Activated naive CD8-positive, alpha-beta T cell treated with anti-CD3 and anti-CD28 coated beads, Interleukin-2, amount 10 ng/mL, durations not matched to agents 7 days and 5 days (primary cell): ENCODE data around the gene LCE2C. TPM values are rescaled to one million over a fixed set of nuclear protein-coding genes. Genes with fewer than 3 reads are reported as not detected.
"Not testable (repeated sequence)": the region's sequence is repeated elsewhere in the genome, so short reads cannot be mapped to it uniquely, and the experiment has no call there.

ENCODE experiments used
- ATAC-seq: fragments of 150-1000 bp; cut with Tn5 transposase; one replicate; pipeline ENCODE4 v1.10.0; 2021; ENCODE audit warnings: low read depth, moderate library complexity
- POLR2A ChIA-PET: fragments of 350-600 bp; sonication (Branson Sonifier 250); formaldehyde crosslinking; loops from one replicate; lab custom pipeline; 2021; ENCODE audit warnings: antibody characterized with exemption; lab: Charles Lee
- DNase-seq: peaks from one replicate; pipeline ENCODE4 v3.0.0; 2021
- H3K27ac Mint-ChIP-seq: one replicate; pipeline ENCODE4 v1.8.0; 2022; ENCODE audit warnings: mild to moderate bottlenecking, mixed read lengths
- H3K27me3 Mint-ChIP-seq: one replicate; pipeline ENCODE4 v1.8.0; 2022; ENCODE audit warnings: mild to moderate bottlenecking, moderate library complexity, mixed read lengths
- H3K36me3 Mint-ChIP-seq: one replicate; pipeline ENCODE4 v1.8.0; 2021; ENCODE audit warnings: mild to moderate bottlenecking, mixed read lengths
- H3K4me1 Mint-ChIP-seq: one replicate; pipeline ENCODE4 v1.8.0; 2021; ENCODE audit warnings: mixed read lengths
- H3K4me3 Mint-ChIP-seq: one replicate; pipeline ENCODE4 v1.8.0; 2022; ENCODE audit warnings: mild to moderate bottlenecking, moderate library complexity, mixed read lengths
- H3K9me3 Mint-ChIP-seq: one replicate; pipeline ENCODE4 v1.8.0; 2021; ENCODE audit warnings: mixed read lengths
- total RNA-seq, 2 experiments: library from RNA; stranded (reverse); gene quantifications; one replicate each; pipeline ENCODE4 v1.2.3, GENCODE V29; 2021

Gene LCE2C, protein sequence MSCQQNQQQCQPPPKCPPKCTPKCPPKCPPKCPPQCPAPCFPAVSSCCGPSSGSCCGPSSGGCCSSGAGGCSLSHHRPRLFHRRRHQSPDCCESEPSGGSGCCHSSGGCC
- total RNA-seq: not detected

DNA sequence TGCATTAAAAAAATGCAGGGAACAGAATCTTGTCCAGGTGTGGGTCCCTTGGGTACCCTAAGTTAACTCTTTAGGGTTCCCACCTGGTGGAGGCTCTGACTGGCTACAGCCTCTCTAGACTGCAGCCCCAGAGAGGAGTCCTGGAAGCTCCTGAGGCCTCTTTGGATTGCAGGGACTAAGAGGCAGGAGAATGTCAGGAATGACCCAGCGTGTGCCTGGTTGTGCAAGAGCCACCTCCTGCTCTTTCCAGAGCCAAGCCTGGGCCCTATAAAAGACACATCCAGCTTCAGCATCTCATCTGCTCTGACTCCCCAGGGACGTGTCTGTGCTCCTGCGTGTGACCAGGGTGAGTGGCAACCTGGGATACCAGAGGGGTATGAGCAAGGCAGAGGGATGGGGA lies at the start of gene LCE2C:
LCE2C (plus strand) TSS at position 297 of the 400 bp plus-strand sequence. CDS start 737 bp downstream, outside the sequence.
- H3K36me3 Mint-ChIP-seq, ATAC-seq, H3K4me3 Mint-ChIP-seq, POLR2A ChIA-PET, H3K27ac Mint-ChIP-seq, DNase-seq, H3K9me3 Mint-ChIP-seq, H3K4me1 Mint-ChIP-seq: not testable (repeated sequence)
- peaks cover 19% of the 10 kb centered on the region for H3K27me3 Mint-ChIP-seq

DNA sequence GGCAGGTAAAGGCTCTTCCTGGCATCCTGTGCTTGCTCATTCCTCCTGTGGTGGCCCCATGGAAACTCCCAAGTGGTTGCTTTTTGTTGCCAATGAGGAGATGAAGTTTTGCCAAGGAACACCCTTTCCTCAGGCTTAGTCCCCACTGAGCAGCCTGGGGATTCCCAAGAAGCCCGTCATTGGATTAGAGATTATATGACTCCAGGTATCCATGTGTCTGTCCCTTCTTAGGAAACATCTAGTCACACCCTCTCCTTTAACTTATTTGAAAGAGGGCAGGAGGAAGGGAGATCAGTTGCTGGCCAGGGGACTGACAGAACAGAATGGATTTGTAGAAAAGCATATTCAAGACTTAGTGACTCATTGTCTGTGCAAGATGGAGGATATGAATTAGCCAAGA lies 48.3 kb upstream of the LCE2C start:
- Mint-ChIP-seq H3K9me3 (no peaks in the 10 kb centered on the region), H3K4me3 (no peak overlapping the region), H3K27me3 (peaks cover 10% of the 10 kb centered on the region), H3K36me3 (no peaks in the 10 kb centered on the region), H3K27ac (no peak overlapping the region), H3K4me1 (peaks cover 5% of the 10 kb centered on the region)
- POLR2A ChIA-PET: no interaction called here
- DNase-seq (no peak), ATAC-seq (no peak)

DNA sequence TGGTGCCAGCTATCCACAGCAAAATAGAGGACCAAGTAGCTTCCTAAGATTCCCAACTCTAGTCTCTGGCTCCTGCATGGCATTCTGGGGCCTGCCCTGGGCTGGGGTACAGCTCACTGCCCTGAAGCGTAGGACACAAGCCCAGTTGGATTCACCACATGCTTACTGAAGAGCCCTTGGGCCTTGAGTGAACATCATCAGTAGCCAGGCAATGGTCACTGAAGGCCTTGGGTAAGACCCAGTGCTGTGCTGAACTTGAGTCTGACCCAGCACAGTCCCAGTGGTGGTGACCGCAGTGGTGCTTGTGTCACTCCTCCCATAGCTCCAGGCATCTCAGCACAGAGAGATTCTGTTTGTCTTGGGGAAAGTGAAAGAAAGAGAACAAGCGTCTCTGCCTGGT lies 44.5 kb upstream of the LCE2C start:
- ATAC-seq: no peak
- Mint-ChIP-seq H3K4me1 (no peaks in the 10 kb centered on the region), H3K9me3 (no peaks in the 10 kb centered on the region), H3K4me3 (no peak overlapping the region), H3K27ac (no peak overlapping the region), H3K27me3 (peaks cover 11% of the 10 kb centered on the region), H3K36me3 (no peaks in the 10 kb centered on the region)
- POLR2A ChIA-PET: no interaction called here
- no peak for DNase-seq

DNA sequence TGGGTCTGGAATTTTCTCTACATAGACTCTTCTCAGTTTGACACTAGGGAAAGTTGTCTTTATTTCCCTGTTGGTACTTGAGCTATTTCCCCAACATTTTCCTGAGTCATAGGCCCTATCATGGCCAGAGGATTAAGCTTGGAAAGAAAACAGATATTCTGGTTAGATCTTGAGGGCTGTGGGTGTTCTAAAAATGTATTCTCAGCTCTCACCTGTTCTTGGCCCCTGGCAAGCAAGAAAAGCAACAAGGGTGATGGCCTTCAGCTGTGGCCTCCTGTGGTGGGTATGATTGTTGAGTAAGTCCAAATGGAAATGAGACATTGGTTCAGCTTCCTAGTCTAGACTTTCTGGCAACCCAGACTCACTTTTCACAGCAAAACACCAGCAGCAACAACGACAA lies 34.7 kb upstream of the LCE2C start:
- H3K27me3 Mint-ChIP-seq: peaks cover 14% of the 10 kb centered on the region
- no peak overlapping the region for H3K4me3 Mint-ChIP-seq
- ATAC-seq: no peak

DNA sequence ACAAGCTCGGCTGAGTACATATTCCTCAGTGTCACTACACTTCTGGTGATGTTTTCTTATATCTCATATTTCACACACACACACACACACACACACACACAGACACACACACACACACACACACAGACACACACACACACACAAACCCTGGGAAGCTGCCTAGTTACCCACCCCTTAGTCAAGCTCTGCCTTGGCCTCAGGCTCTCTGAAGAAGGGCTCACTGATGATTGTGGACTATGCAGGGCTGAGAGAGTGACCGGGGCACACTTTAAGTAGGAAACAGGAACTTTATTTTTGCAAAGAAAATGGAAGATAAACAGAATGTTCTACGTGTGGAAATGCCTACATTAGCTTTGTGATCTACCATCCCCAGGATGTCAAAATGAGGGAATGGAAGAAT lies 31.1 kb upstream of the LCE2C start:
- H3K4me1 Mint-ChIP-seq: no peaks in the 10 kb centered on the region
- no peak for DNase-seq
- no peak overlapping the region for H3K27ac Mint-ChIP-seq
- peaks cover 11% of the 10 kb centered on the region for H3K27me3 Mint-ChIP-seq
- H3K9me3 Mint-ChIP-seq: no peaks in the 10 kb centered on the region
- no peaks in the 10 kb centered on the region for H3K36me3 Mint-ChIP-seq
- no peak overlapping the region for H3K4me3 Mint-ChIP-seq
- ATAC-seq: no peak
- POLR2A ChIA-PET: no interaction called here

More for the DNA sequence above, 34.7 kb upstream of the LCE2C start:
- POLR2A ChIA-PET: no interaction called here
- Mint-ChIP-seq H3K36me3 (no peaks in the 10 kb centered on the region), H3K4me1 (no peaks in the 10 kb centered on the region), H3K27ac (no peak overlapping the region), H3K9me3 (no peaks in the 10 kb centered on the region)
- DNase-seq: no peak

DNA sequence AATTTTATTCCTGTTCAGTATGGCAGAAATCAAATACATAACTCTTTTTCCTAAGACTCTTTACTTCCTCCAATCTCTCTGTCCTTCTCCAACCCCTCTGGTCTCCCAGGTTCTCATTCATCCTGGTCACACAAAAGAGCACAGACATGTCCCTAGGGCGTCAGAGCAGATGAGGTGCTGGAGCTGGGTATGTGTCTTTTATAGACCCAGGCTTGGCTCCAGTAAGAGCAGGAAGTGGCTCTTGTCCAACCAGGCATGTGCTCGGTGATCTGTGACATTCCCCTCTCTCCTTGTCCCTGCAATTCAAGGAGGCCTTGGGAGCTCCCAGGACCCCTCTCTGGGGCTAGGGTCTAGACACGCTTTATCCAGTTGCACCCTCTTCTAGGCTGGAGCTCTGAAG lies 29.9 kb upstream of the LCE2C start:
- ATAC-seq: no peak
- H3K4me1 Mint-ChIP-seq: no peaks in the 10 kb centered on the region
- no peak overlapping the region for H3K4me3 Mint-ChIP-seq
- no peaks in the 10 kb centered on the region for H3K9me3 Mint-ChIP-seq
- peaks cover 9% of the 10 kb centered on the region for H3K27me3 Mint-ChIP-seq
- H3K36me3 Mint-ChIP-seq: no peaks in the 10 kb centered on the region
- no peak overlapping the region for H3K27ac Mint-ChIP-seq
- POLR2A ChIA-PET: no interaction called here
- no peak for DNase-seq

DNA sequence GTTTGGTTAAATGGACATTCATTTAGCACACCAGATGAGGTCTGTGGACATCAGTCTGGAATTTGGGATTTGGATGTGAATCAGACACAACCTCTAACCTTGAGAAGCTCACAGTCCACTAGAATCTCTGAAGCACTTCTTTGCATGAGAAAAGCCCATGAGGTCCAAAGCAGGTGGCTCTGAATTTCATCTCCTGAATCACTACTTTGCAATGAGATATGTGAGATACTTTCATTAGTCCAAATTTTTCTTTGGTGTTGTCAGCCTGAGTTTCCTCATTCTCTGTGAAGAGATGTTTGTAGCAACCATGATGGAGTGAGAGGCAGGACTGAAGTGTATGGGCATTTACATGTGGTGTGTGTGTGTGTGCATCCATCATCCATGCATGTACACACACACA lies 28.4 kb upstream of the LCE2C start:
- POLR2A ChIA-PET: no interaction called here
- no peak overlapping the region for H3K27ac Mint-ChIP-seq
- H3K36me3 Mint-ChIP-seq: no peaks in the 10 kb centered on the region
- ATAC-seq: no peak
- no peaks in the 10 kb centered on the region for H3K9me3 Mint-ChIP-seq
- H3K4me3 Mint-ChIP-seq: no peak overlapping the region
- no peaks in the 10 kb centered on the region for H3K4me1 Mint-ChIP-seq
- peaks cover 22% of the 10 kb centered on the region for H3K27me3 Mint-ChIP-seq
- DNase-seq: no peak

DNA sequence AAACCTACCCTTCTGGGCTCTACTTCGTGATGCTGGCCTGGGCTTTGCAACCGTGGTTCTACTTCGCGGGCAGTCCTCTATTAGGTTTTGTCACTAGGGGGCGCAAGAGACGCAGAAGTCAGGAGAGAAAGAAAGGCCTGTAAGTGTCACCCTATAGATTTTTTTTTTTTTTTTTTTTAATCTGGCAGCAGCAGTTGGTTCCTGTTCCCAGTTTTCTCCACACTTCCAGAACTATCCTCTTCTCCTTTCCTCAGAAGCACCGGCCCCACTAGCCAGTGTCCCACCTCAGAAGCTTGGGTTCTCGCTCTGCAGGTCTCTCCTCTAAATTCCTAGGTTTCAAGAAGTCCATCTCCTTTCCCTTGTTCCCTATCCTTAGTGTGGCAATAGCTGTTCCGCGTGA lies 21.0 kb upstream of the LCE2C start:
- no peaks in the 10 kb centered on the region for H3K36me3 Mint-ChIP-seq
- no peak overlapping the region for H3K4me3 Mint-ChIP-seq
- peaks cover 24% of the 10 kb centered on the region for H3K27me3 Mint-ChIP-seq
- POLR2A ChIA-PET: no interaction called here
- H3K27ac Mint-ChIP-seq: no peak overlapping the region
- DNase-seq (peak; percentile 42), ATAC-seq (peak; percentile 42)
- no peaks in the 10 kb centered on the region for H3K9me3 Mint-ChIP-seq
- peaks cover 2% of the 10 kb centered on the region for H3K4me1 Mint-ChIP-seq

DNA sequence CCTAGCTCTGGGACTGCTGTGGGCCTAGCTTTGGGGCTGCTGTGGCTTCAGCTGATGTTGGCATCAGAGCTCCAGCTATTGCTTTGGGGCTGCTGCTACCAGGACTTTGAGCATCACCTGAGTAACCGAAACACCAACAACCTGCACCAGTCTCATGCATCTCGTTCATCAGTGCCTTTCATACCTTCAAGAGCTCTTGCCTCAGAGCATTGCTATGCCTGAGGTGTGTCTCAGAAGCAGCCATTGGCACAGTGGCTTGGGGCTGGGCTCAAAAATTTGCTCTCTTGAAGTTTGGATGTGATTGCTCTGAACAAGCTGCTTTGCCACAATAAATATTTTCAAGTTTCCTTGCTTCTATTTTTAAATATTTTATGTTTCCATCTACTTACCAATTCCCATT lies 18.6 kb upstream of the LCE2C start:
- DNase-seq (no peak), ATAC-seq (no peak)
- H3K4me1 Mint-ChIP-seq: peaks cover 2% of the 10 kb centered on the region
- H3K36me3 Mint-ChIP-seq: no peaks in the 10 kb centered on the region
- POLR2A ChIA-PET: no interaction called here
- peaks cover 13% of the 10 kb centered on the region for H3K27me3 Mint-ChIP-seq
- H3K9me3 Mint-ChIP-seq: no peaks in the 10 kb centered on the region
- H3K27ac Mint-ChIP-seq: no peak overlapping the region
- H3K4me3 Mint-ChIP-seq: no peak overlapping the region

DNA sequence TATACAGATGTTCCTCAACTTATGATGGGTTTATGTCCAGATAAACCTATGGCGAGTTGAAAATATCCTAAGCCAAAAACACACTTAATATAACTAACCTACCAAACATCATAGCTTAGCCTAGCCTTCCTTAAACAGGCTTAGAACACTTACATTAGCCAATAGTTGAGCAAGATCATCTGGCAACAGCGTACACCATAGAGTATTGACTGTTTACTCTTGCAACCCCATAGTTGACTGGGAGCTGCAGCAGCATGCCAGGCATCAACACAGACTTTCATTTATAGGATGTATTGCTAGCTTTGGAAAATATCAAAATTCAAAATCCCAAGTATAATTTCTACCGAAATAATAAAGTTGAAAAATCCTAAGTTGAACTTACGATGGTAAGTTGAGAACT lies 17.4 kb upstream of the LCE2C start:
- Mint-ChIP-seq H3K9me3 (no peaks in the 10 kb centered on the region), H3K36me3 (no peaks in the 10 kb centered on the region), H3K27me3 (peaks cover 7% of the 10 kb centered on the region), H3K27ac (no peak overlapping the region), H3K4me1 (peaks cover 2% of the 10 kb centered on the region), H3K4me3 (no peak overlapping the region)
- ATAC-seq: no peak
- POLR2A ChIA-PET: no interaction called here
- no peak for DNase-seq

DNA sequence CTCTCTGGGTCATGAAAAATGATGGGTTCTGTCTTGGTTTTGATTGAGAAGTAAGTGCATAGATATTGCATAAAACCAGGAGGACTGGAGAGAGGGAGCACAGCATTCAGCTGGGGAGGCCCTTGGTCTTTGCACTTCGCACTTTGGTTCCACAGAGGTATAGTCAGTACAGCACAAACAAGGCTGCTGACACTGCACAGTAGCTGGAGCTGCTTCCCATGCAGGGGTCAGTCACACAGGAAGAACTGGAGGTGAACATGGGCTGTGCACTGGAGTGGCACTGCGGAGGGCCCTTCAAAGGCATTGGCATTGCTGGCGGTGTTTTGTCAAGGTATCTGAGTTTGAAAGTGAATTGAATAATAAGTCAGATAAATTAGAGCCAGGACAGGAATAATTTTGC lies 16.4 kb upstream of the LCE2C start:
- POLR2A ChIA-PET: no interaction called here
- no peaks in the 10 kb centered on the region for H3K9me3 Mint-ChIP-seq
- no peak overlapping the region for H3K27ac Mint-ChIP-seq
- peaks cover 2% of the 10 kb centered on the region for H3K4me1 Mint-ChIP-seq
- no peak overlapping the region for H3K4me3 Mint-ChIP-seq
- no peak for ATAC-seq
- peaks cover 3% of the 10 kb centered on the region for H3K27me3 Mint-ChIP-seq
- H3K36me3 Mint-ChIP-seq: no peaks in the 10 kb centered on the region
- no peak for DNase-seq

DNA sequence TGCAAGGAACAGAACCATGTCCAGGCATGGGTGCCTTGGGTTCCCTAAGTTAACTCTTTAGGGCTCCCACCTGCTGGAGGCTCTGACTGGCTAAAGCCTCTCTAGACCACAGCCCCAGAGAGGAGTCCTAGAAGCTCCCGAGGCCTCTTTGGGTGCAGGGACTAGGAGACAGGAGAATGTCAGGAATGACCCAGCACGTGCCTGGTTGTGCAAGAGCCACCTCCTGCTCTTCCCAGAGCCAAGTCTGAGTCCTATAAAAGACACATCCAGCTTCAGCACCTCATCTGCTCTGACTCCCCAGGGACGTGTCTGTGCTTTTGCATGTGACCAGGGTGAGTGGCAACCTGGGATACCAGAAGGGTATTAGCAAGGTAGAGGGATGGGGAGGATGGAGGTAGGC lies 12.0 kb upstream of the LCE2C start, which contains the start of gene LCE2D:
LCE2D (plus strand) TSS at position 283 of the 400 bp plus-strand sequence. CDS start 726 bp downstream, outside the sequence.
- Mint-ChIP-seq H3K4me1 (no peaks in the 10 kb centered on the region), H3K27me3 (peaks cover 2% of the 10 kb centered on the region), H3K27ac (no peak within 1 kb of the TSS), H3K36me3 (no peaks in the 10 kb centered on the region), H3K9me3 (no peaks in the 10 kb centered on the region), H3K4me3 (no peak within 1 kb of the TSS)
- POLR2A ChIA-PET: no interaction called here
- ATAC-seq (no peak), DNase-seq (no peak)

DNA sequence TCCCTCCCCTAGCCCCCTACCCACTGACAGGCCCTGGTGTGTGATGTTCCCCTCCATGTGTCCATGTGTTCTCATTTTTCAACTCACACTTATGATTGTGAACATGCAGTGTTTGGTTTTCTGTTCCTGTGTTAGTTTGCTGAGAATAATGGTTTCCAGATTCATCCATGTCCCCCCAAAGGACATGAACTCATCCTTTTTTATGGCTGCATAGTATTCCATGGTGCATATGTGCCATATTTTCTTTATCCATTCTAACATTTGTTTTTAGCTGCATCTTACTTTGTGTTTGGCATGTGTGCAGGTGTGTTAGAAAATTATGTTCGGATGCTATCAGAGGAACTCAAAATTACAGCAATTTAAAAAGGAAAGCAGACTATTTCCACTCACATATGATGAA lies 8.9 kb upstream of the LCE2C start:
- H3K36me3 Mint-ChIP-seq, ATAC-seq: not testable (repeated sequence)

DNA sequence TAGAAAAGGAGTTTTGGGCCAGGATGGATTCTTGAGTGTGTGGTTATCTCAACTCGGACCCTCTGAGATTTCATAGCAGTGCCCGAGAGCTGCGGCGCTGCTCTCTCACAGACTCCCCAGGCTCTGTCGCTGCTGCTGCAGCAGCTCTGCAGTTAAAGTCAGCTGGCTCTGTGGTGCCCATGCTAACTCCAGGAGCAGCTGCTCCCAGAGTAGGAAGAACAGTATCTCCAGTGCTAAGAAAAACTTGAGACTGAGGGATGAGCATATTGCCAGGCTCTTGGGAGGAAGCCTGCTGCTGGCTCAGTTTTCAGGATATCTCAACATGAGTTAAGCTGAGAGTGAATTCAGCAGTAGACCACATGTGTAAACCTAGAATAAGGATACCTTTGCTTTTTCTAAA lies 7.4 kb upstream of the LCE2C start:
- DNase-seq: no peak
- Mint-ChIP-seq H3K4me1 (no peaks in the 10 kb centered on the region), H3K4me3 (no peak overlapping the region), H3K27me3 (peaks cover 8% of the 10 kb centered on the region), H3K9me3 (no peaks in the 10 kb centered on the region), H3K36me3 (no peaks in the 10 kb centered on the region), H3K27ac (no peak overlapping the region)
- no peak for ATAC-seq
- POLR2A ChIA-PET: no interaction called here

More for the DNA sequence above, 8.9 kb upstream of the LCE2C start:
- DNase-seq, H3K9me3 Mint-ChIP-seq, POLR2A ChIA-PET, H3K27me3 Mint-ChIP-seq, H3K4me3 Mint-ChIP-seq, H3K4me1 Mint-ChIP-seq, H3K27ac Mint-ChIP-seq: not testable (repeated sequence)

DNA sequence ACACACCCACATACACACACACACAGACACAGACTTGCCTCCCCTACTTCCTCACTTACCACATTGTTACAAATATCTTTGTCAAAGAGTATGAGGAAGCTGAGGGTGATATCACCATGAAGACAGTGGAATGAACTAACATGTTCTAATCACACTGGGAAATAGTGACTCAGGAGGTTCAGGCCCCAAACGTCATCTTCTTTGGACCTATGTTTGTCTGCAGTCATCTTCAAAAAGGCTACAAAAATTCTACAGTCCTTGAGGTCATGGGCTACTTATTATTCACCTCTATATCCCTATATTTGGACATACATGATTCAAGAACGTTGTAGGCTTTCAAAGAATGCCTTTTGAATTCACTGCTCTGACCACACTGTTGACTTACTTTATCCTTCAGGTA lies 2.1 kb upstream of the LCE2C start:
- Mint-ChIP-seq H3K4me3 (no peak overlapping the region), H3K36me3 (no peaks in the 10 kb centered on the region), H3K27ac (no peak overlapping the region), H3K27me3 (peaks cover 12% of the 10 kb centered on the region), H3K4me1 (no peaks in the 10 kb centered on the region), H3K9me3 (no peaks in the 10 kb centered on the region)
- POLR2A ChIA-PET: no interaction called here
- DNase-seq: no peak
- ATAC-seq: no peak
